ENCODE data around the gene ADAM15. TPM values are rescaled to one million over a fixed set of nuclear protein-coding genes. Genes with fewer than 3 reads are reported as not detected.

ADAM15 gene
- polyA plus RNA-seq, 1 of the 3 experiments (the other 2 are of a cell fraction), result 60.1 TPM

- peak overlapping the region; percentile 87 for H3K4me2 ChIP-seq
- H3K9me2 ChIP-seq, result no peaks in the 10 kb centered on the region
- no peak overlapping the region for H2AFZ ChIP-seq (ENCODE audit: low read depth)
- peaks cover 10% of the 10 kb centered on the region for H3F3A ChIP-seq (replicated peaks; ENCODE audit: insufficient read depth)
- no peaks in the 10 kb centered on the region for H3K9me3 ChIP-seq
- TF ChIP-seq CTCF (IDR thresholded peaks at IDR 0.05) (no peak), NFIC (IDR thresholded peaks at IDR 0.05; ENCODE audit: borderline replicate concordance) (no peak), IRF3 (IDR thresholded peaks at IDR 0.05; ENCODE audit: low read depth, low read length) (no peak), RXRA (IDR thresholded peaks at IDR 0.05; ENCODE audit: borderline replicate concordance, low read depth) (no peak), GABPA (IDR thresholded peaks at IDR 0.05; ENCODE audit: low read depth) (no peak), YY1 (IDR thresholded peaks at IDR 0.05; ENCODE audit: low read depth) (no peak), MEF2A (IDR thresholded peaks at IDR 0.05; ENCODE audit: borderline replicate concordance, low read depth) (no peak), RCOR1 (IDR thresholded peaks at IDR 0.05; ENCODE audit: low read length) (no peak), ELF1 (IDR thresholded peaks at IDR 0.05) (no peak), MAX (IDR thresholded peaks at IDR 0.05; ENCODE audit: low read depth) (no peak)
- DNase-seq, result no peak
- peaks cover 23% of the 10 kb centered on the region for H3K27me3 ChIP-seq (ENCODE audit: insufficient read depth)
- POLR2A ChIA-PET, result interaction anchor here (0.9 kb wide), 1 partner anchor 107 kb away, joined by 3 read pairs; the partner anchor contains the start of gene SHC1
- no peaks in the 10 kb centered on the region for H3K79me2 ChIP-seq (ENCODE audit: insufficient read depth)
- no peak overlapping the region for H3K9ac ChIP-seq
- no peaks in the 10 kb centered on the region for H4K20me1 ChIP-seq (ENCODE audit: insufficient read depth)
- 51% methylated on average over 4 of the region's 4 CpGs for WGBS (ENCODE audit: low lambda C conversion rate)
- H3K27ac ChIP-seq (ENCODE audit: low read depth in 2 of 2, low read length in 1 of 2), result no peak overlapping the region
- peak overlapping the region in 1 of 2 experiments; percentile 55; a peak in 2 of 4 replicates for H3K4me3 ChIP-seq (ENCODE audit: low read depth in 2 of 2, low read length in 1 of 2)
- CTCF ChIA-PET, result interaction anchor here (0.8 to 29.9 kb wide), 7 partner anchors 13 to 91 kb away, joined by 3 to 573 read pairs (median 7); partner anchors contain the start of genes ADAM15, DCST1, DCST2 and EFNA4
- no peaks in the 10 kb centered on the region for H3K36me3 ChIP-seq (replicated peaks in 1 of 2; ENCODE audit: control insufficient read depth in 1 of 2, insufficient read depth in 2 of 2, low read length in 1 of 2)
- peaks cover 15 to 16% of the 10 kb centered on the region in 2 experiments; a peak in 2 of 4 replicates for H3K4me1 ChIP-seq (ENCODE audit: control insufficient read depth in 1 of 2, insufficient read depth in 2 of 2, low read depth in 1 of 2, low read length in 1 of 2)
Measured at GRCh38 chr1:155077758-155078445, 26.8 kb downstream of the ADAM15 start.

GRCh38 chr1:155078469-155079209 is 27.5 kb downstream of the ADAM15 start, which contains the start of gene EFNA3:
Gene EFNA3 (plus strand): TSS chr1:155078837. CDS start chr1:155078942, 105 bp downstream.
- ChIA-PET POLR2A (interaction anchor here (0.5 to 1.6 kb wide), 6 partner anchors 9 to 114 kb away, joined by 3 to 8 read pairs (median 3); partner anchors contain the start of gene SHC1), CTCF (interaction anchor here (0.8 to 29.9 kb wide), 10 partner anchors 12 to 116 kb away, joined by 3 to 573 read pairs (median 4); partner anchors contain the start of genes ADAM15, DCST1, DCST2 and EFNA4)
- Histone ChIP-seq H3K4me1 (ENCODE audit: control insufficient read depth in 1 of 2, insufficient read depth in 2 of 2, low read depth in 1 of 2, low read length in 1 of 2) (peaks cover 15 to 16% of the 10 kb centered on the region in 2 experiments; a peak in 2 of 4 replicates), H4K20me1 (ENCODE audit: insufficient read depth) (no peaks in the 10 kb centered on the region), H3K36me3 (replicated peaks in 1 of 2; ENCODE audit: control insufficient read depth in 1 of 2, insufficient read depth in 2 of 2, low read length in 1 of 2) (no peaks in the 10 kb centered on the region), H3K27ac (ENCODE audit: low read depth in 2 of 2, low read length in 1 of 2) (no peak within 1 kb of the TSS; a peak in 1 of 4 replicates), H3K9me3 (no peaks in the 10 kb centered on the region), H3K27me3 (ENCODE audit: insufficient read depth) (peaks cover 23% of the 10 kb centered on the region), H3F3A (replicated peaks; ENCODE audit: insufficient read depth) (peaks cover 10% of the 10 kb centered on the region), H3K79me2 (ENCODE audit: insufficient read depth) (no peaks in the 10 kb centered on the region), H3K4me2 (peak within 1 kb of the TSS; percentile 87), H3K4me3 (ENCODE audit: low read depth in 2 of 2, low read length in 1 of 2) (peak within 1 kb of the TSS; percentile 55 to 62), H3K9ac (no peak within 1 kb of the TSS), H2AFZ (ENCODE audit: low read depth) (no peak within 1 kb of the TSS), H3K9me2 (no peaks in the 10 kb centered on the region)
- WGBS (ENCODE audit: low lambda C conversion rate), result 1% methylated on average over 36 of the region's 59 CpGs
- peak; percentile 98 for DNase-seq
- no peak for TF ChIP-seq USF2 (IDR thresholded peaks at IDR 0.05; ENCODE audit: borderline replicate concordance, low read depth, low read length)
- TF ChIP-seq PBX3 (IDR thresholded peaks at IDR 0.05), result no peak
- no peak for TF ChIP-seq ZBTB33 (IDR thresholded peaks at IDR 0.05; ENCODE audit: borderline replicate concordance, low read depth)
- no peak for TF ChIP-seq USF1 (IDR thresholded peaks at IDR 0.05; ENCODE audit: borderline replicate concordance, low read depth)

Data from SK-N-SH (cell line).